Subcutaneous adipose tissue (tissue), 4 donors: ENCODE measurements around the gene SERTAD2. TPM values are rescaled to one million over a fixed set of nuclear protein-coding genes. Genes with fewer than 3 reads are reported as not detected.

Experiments
- CTCF ChIP-seq: fragments of 450-650 bp; IDR thresholded peaks from one replicate; pipeline ENCODE4 v1.5.1; 2016; ENCODE audit warnings: low read depth, mild to moderate bottlenecking, control low read depth, antibody characterized with exemption, moderate library complexity
- total RNA-seq, 4 donors: library from RNA; depleted of rRNA; stranded (reverse); fragments of >200 nt; gene quantifications; one replicate each; pipeline ENCODE4 v1.1.0, GENCODE V29; 2016

SERTAD2 gene
- total RNA-seq, 4 donors from 2014 or later, result 17.5 to 25.2 (median 20.0) TPM

- TF ChIP-seq CTCF, result no peak
Observed at GRCh38 chr2:64669288-64669687, 15.6 kb upstream of the SERTAD2 start.

GRCh38 chr2:64668542-64668941 lies 14.8 kb upstream of the SERTAD2 start:
- TF ChIP-seq CTCF, result no peak

GRCh38 chr2:64667535-64667934 lies 13.8 kb upstream of the SERTAD2 start:
- TF ChIP-seq CTCF, result no peak

GRCh38 chr2:64666810-64667438 lies 13.2 kb upstream of the SERTAD2 start:
- TF ChIP-seq CTCF, result no peak

GRCh38 chr2:64665709-64666108 lies 12.0 kb upstream of the SERTAD2 start:
- TF ChIP-seq CTCF, result no peak

- no peak for TF ChIP-seq CTCF
Observed at GRCh38 chr2:64663402-64663801, 9.7 kb upstream of the SERTAD2 start.

GRCh38 chr2:64661741-64662169 lies 8.0 kb upstream of the SERTAD2 start:
- no peak for TF ChIP-seq CTCF
